Erythroblast (primary cell): Measurements from ENCODE around the gene CFAP90.

Source experiments
- GATA1 ChIP-seq: IDR thresholded peaks from 2 replicates; pipeline ENCODE4 v1.6.1; 2011; ENCODE audit warnings: low read depth, mild to moderate bottlenecking, control low read depth, low read length, moderate library complexity
- POLR2A ChIP-seq: IDR thresholded peaks from 2 replicates; pipeline ENCODE4 v1.6.1; 2011; ENCODE audit warnings: mild to moderate bottlenecking, low read length

- TF ChIP-seq POLR2A (no peak), GATA1 (no peak)
Measured at GRCh38 chr5:7795306-7795705, 55.6 kb downstream of the CFAP90 start.
